ENCODE data around the gene TRPM4. TPM values are rescaled to one million over a fixed set of nuclear protein-coding genes. Genes with fewer than 3 reads are reported as not detected.

TRPM4 gene
- total and polyA plus RNA-seq, 2 of the 13 experiments (the other 11 are each of a cell fraction or from before 2014, with no cell fraction given): 1.9 to 4.3 TPM

GRCh38 chr19:49119411-49120324, 37.9 kb upstream of the TRPM4 start, which contains the start of gene PPFIA3 (continued):
- TF ChIP-seq WIZ (CRISPR knock-in tag; IDR thresholded peaks at IDR 0.05): peak; percentile 94
- 0 out of 2 replicates have a peak, but pooled peaks have one; percentile 51 for TF ChIP-seq TIGD3 (CRISPR knock-in tag; IDR thresholded peaks at IDR 0.05; ENCODE audit: borderline replicate concordance)
- TF ChIP-seq SOX13 (IDR thresholded peaks at IDR 0.05): no peak
- peak in 1 of 2 experiments; percentile 26; a peak in 1 of 4 replicates for TF ChIP-seq SOX13 (CRISPR knock-in tag; conservative IDR thresholded peaks at IDR 0.05 in 1 of 2, IDR thresholded peaks at IDR 0.05 in 1 of 2)
- peak; percentile 66 for TF ChIP-seq YEATS4 (CRISPR knock-in tag; IDR thresholded peaks at IDR 0.05; ENCODE audit: borderline replicate concordance)
- TF ChIP-seq ZNF652 (CRISPR knock-in tag; IDR thresholded peaks at IDR 0.05; ENCODE audit: borderline replicate concordance, low read depth): no peak
- peak; percentile 83; the same call in 1 of the 2 replicates for TF ChIP-seq NFKB2 (CRISPR knock-in tag; IDR thresholded peaks at IDR 0.05; ENCODE audit: borderline replicate concordance)
- no peak for TF ChIP-seq EP300 (IDR thresholded peaks at IDR 0.05; ENCODE audit: low read depth in 2 of 2, low read length in 2 of 2)
- 0 out of 2 replicates have a peak, but pooled peaks have one; percentile 32 for TF ChIP-seq EP300 (CRISPR knock-in tag; IDR thresholded peaks at IDR 0.05; ENCODE audit: borderline replicate concordance)
- no peak for TF ChIP-seq ZBTB7A (CRISPR knock-in tag; IDR thresholded peaks at IDR 0.05)
- TF ChIP-seq KLF6 (CRISPR knock-in tag; IDR thresholded peaks at IDR 0.05): peak; percentile 83; the same call in 1 of the 2 replicates
- peak; percentile 78; the same call in 1 of the 2 replicates for TF ChIP-seq ZNF589 (CRISPR knock-in tag; conservative IDR thresholded peaks at IDR 0.05)
- no peak for TF ChIP-seq ZBTB46 (CRISPR knock-in tag; IDR thresholded peaks at IDR 0.05; ENCODE audit: borderline replicate concordance)
- TF ChIP-seq ZNF430 (CRISPR knock-in tag; IDR thresholded peaks at IDR 0.05): peak; percentile 92
- peak; percentile 64 for TF ChIP-seq ZSCAN20 (CRISPR knock-in tag; IDR thresholded peaks at IDR 0.05; ENCODE audit: borderline replicate concordance)
- peak; percentile 80 for TF ChIP-seq ZSCAN12 (CRISPR knock-in tag; IDR thresholded peaks at IDR 0.05)
- TF ChIP-seq ZFP91 (CRISPR knock-in tag; IDR thresholded peaks at IDR 0.05; ENCODE audit: borderline replicate concordance): peak; percentile 81
- peak; percentile 49; the same call in 1 of the 2 replicates for TF ChIP-seq ZNF280B (CRISPR knock-in tag; IDR thresholded peaks at IDR 0.05; ENCODE audit: borderline replicate concordance)
- peak; percentile 67; the same call in 1 of the 2 replicates for TF ChIP-seq SNAPC2 (CRISPR knock-in tag; IDR thresholded peaks at IDR 0.05)
- 0 out of 2 replicates have a peak, but pooled peaks have one; percentile 57 for TF ChIP-seq ZNF790 (CRISPR knock-in tag; IDR thresholded peaks at IDR 0.05; ENCODE audit: borderline replicate concordance)
- TF ChIP-seq PHF8 (CRISPR knock-in tag; IDR thresholded peaks at IDR 0.05): no peak
- TF ChIP-seq ETV6 (CRISPR knock-in tag; conservative IDR thresholded peaks at IDR 0.05): 0 out of 2 replicates have a peak, but pooled peaks have one; percentile 68

All from HepG2 (cell line).